ENCODE measurements around the gene WDFY4.

WDFY4 gene

DNA sequence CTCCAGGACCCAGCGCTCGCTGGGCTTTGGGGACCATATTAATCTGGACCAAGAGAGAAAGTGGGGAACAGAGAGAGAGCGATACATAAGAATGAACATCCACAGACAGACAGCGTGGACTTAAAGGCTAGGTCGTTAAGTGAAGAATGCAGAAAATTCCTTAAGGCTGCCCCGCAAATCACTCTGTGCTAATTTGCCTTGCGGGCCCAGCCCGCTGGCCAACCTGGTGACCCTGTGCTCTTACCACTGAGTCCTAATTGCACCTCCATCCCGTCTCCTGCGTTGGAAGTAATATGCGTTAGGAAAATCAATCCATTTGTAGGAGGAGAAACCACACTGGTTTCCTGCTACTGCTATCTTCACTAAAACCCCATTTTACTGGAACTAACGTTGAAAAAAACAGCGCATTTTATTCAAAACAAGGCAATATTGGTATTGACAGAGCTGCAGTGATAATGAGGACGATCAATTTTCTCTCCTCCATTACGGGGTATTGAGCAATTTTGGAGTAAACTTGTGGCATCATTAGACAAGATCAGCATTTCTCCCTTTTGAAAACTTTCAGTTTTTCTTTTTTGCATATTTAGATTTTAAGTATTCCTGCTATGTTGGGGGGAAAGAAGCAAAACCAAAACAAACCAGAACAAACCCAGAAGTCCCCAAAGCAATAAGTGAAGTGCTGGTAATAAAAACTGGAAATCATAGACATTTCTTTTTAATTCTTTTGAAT is 85.2 kb downstream of the WDFY4 start:
- DNase-seq (ENCODE audit: low spot score): no peak

DNA sequence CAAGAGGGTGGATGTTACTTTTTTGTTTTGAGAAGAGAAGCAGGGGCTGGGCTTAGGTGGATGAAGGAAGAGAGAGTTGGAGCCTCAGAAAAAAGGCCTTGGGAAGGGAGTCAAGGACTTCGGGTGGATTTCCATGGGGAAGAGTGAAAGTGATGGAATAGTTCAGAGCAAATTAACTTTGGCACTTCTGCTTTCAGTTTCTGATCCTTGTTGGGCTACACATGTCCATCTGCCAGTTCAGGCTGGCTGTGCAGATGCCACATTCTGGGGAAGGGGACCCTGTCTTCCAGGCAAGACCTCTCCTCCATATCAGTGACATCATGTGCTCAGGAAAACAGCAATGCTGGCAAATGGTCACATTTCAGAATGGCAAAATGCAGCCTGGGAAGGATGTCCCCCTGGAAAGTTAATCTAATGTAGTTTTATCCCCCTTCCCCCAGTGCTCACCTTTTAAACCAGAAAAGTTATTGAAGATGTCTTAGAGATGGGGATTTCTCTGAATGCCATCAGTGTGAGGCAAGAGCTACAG is 86.0 kb downstream of the WDFY4 start:
- DNase-seq (ENCODE audit: low spot score): no peak

DNA sequence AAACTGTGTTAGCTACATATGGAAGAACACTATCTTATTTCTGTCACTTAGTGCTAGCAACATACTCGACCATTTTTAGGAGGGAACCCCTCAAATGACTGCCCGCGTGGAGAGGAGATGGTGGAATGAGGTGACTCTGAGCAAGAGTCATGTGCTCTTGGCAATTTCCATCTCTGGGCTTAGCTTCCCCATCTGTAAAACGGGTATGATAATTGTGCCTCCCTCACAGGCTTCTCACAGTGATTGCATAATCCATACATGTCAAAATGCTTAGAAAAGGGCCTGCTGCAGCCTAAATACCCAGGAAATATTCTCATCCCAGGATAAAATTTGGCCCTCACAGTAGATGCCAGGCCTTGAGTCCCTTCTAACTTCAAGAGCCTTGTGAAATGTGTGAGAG is 86.6 kb downstream of the WDFY4 start:
- DNase-seq (ENCODE audit: low spot score): no peak

GRCh38 chr10:48772059-48772458 is 87.4 kb downstream of the WDFY4 start:
- DNase-seq (ENCODE audit: low spot score): no peak

- no peak for DNase-seq (ENCODE audit: low spot score)
These were observed 88.9 kb downstream of the WDFY4 start for GRCh38 chr10:48773580-48773979.

DNA sequence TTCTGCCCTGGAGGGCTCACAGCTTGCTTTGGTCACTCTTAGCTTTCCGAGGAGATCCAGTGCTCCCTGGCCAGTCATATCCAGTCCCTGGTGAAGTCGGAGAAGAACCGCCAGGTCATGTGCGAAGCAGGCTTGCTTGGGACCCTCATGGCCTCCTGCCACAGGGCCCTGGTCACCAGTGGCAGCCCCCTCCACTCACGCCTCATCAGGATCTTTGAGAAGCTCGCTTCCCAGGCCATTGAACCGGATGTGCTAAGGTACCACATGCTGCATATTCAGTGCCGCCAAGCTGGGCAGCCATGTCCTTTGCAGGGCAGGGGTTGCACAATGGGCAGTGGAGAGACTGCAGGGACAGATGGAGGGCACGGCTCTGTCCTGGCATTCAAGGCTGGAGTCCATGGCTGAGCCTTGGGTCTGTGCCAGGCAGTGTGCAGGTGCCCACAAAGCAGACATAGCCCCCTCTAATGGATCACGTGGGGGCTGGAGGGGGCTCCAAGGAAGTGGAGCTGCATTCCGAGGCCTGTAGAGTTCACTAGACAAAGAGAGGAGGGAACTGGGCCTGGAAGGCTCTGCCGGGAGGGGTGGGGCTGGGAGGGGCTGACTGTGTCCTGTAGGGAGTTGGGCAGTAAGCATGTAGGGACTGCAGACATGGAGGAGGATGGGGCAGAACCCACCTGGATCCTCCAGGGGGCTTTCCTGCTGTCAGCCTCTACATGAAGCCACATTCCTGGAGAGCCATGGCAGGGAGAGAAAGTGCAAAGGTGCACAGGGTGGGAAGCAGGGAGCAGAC is 89.9 kb downstream of the WDFY4 start:
- no peak for DNase-seq (ENCODE audit: low spot score)

- no peak for DNase-seq (ENCODE audit: low spot score)
These were observed 90.5 kb downstream of the WDFY4 start for GRCh38 chr10:48775206-48775517.

DNA sequence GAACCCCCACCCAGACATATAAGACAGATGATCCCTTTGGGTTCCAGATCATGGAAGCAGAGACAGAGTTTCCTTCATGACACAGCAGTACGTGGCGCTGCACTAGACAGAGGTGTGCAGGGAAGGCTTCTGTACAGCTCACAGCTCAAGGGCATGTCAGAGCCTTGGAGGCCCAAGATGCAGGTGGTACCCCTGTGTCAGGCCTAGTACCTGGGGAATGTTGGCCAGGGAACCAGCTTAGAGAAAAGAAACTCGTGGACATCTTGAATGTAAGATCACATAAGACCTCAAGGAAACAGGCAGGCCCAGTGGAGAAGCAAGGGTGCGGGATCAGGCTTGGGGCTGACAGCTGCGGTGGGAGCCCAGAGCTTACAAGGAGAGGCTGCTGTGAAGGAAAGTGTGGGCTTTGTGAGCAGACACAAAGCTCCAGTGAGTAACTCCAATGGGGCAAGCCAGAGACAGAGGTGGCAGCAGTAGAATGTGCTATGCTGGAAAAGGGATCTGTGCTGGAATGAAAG is 91.4 kb downstream of the WDFY4 start:
- no peak for DNase-seq (ENCODE audit: low spot score)

DNA sequence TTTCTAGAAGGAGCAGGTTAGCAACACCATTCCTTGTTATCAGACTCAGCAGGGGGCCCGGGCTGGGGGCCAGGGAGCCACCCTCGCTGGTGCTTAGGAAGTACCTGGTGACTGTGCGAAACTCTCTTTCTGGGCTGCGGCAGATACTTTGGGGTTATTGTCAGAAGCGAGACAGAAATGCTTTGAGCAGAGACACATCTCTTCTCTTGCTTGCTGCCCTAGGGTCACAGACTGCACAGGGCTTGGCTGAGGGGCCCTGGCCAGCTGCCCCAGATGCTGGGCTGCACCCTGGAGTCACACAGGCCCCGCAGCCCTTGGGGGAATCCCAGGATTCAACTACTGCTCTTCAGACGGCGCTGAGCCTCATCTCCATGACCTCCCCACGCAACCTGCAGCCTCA is 91.9 kb downstream of the WDFY4 start:
- no peak for DNase-seq (ENCODE audit: low spot score)

DNA sequence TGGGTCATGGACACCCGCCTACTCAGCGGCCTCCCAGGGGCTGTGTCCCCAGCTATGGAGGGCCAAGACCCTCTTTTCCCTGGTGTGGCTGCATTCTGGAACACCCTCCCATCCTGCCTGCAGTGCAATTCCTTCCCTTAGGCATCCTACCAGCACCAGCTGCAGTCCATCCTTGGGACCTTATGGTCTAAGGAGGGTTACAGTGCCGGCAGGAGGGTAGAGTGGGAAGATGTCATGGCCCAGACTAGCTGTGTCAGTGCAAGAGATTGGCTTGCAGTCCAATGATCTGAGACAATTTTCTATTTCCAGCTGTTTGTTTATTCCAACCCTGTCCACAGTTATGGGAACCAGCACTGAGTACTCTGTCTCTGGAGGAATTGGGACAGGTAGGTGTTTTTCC is 92.4 kb downstream of the WDFY4 start:
- DNase-seq (ENCODE audit: low spot score): no peak

- DNase-seq (ENCODE audit: low spot score): no peak
These were observed 93.7 kb downstream of the WDFY4 start for GRCh38 chr10:48778193-48778857.

- DNase-seq (ENCODE audit: low spot score): no peak
These were observed 94.4 kb downstream of the WDFY4 start for GRCh38 chr10:48779077-48779476.

- DNase-seq (ENCODE audit: low spot score): no peak
These were observed 95.0 kb downstream of the WDFY4 start for GRCh38 chr10:48779546-48780152.

- no peak for DNase-seq (ENCODE audit: low spot score)
These were observed 95.7 kb downstream of the WDFY4 start for GRCh38 chr10:48780341-48780740.

DNA sequence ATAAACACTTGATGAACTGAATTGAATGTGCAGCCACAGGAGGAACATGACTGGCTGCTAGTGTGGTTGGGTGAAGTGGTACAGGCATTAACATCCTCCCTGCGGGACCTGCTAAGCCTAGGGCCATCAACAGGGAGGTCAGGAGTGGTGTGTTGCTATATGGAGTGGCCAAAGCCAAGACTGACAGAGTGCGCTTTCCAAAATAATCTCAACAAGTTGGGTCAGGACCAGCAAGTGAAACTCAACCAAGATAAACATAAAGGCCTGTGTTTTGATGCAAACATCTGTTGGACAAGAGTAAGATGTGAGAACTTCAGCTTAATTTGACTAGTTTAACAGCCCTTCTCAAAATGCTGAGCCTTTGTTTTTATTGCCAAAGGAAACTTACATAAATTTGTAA is 97.7 kb downstream of the WDFY4 start:
- DNase-seq (ENCODE audit: low spot score): no peak

DNA sequence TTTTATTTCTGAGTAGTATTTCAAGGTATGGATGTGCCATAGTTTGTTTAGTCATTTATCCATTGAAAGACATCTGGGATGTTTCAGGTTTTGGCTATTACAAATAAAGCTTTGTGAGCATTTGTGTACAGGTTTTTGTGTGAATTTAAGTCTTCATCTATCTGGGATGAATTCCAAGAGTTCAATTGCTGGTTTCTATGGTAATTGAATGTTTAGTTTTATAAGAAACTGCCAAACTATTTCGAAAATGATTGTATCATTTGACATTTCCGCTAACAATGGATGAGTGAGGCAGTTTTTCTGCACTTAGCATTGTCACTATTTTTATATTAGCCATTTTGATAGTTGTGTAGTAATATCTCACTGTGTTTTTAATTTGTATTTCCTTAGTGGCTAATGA is 99.4 kb downstream of the WDFY4 start:
- DNase-seq (ENCODE audit: low spot score): no peak

DNA sequence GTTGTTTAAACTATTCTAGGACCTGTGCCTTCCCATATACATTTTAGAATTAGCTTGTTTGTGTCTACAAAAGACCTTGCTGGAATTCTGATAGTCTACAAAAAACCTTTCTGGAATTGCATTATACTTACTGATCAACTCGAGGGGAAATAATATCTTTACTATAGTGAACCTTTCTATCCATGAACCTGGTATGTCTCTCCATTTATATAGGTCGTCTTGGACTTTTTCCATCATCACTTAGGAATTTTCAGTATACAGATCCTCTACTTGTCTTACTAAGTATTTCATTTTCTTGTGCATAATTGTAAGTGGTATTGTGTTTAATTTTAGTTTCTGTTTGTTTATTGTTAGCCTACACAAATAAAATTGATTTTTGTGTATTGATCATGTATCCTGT is 101.1 kb downstream of the WDFY4 start:
- DNase-seq (ENCODE audit: low spot score): no peak

GRCh38 chr10:48786606-48787282 is 102.1 kb downstream of the WDFY4 start:
- DNase-seq (ENCODE audit: low spot score): no peak

- DNase-seq (ENCODE audit: low spot score): no peak
These were observed 103.9 kb downstream of the WDFY4 start for GRCh38 chr10:48788554-48788953.

GRCh38 chr10:48789486-48790456 is 105.1 kb downstream of the WDFY4 start:
- no peak for DNase-seq (ENCODE audit: low spot score)
